Left colon (tissue), 2 donors: ENCODE results near the gene RICTOR. TPM values are rescaled to one million over a fixed set of nuclear protein-coding genes. Genes with fewer than 3 reads are reported as not detected.

Experiments
- ATAC-seq: fragments of 200-7000 bp; cut with Tn5 transposase; one replicate; pipeline ENCODE4 v1.9.1; 2020; ENCODE audit warnings: mild to moderate bottlenecking, moderate library complexity
- DNase-seq, 2 donors: peaks; one replicate each; pipeline ENCODE4 v3.0.0-alpha.2; 2020
- intact Hi-C, 2 donors: fragments of 100-400 bp; cut with DNase I in 1 of 2; cut with micrococcal nuclease in 1 of 2; formaldehyde crosslinking; loops; one replicate each; pipeline versions ENCODE4 v1.11.2 to v1.14.0; 2022; cut with DNase I, micrococcal nuclease
- total RNA-seq, 2 donors: library from RNA; stranded (reverse); fragmentation: NEBNext Ultra II Directional; extraction: Animal tissue kit (Norgen Biotek cat#: 25700); gene quantifications; one replicate each; pipeline ENCODE4 v1.2.1, GENCODE V29; 2021
- donor health status: DM: no; HTN: no; CAD: no.
- donor health status: DM: yes; HTN: yes; CAD: no.

RICTOR gene
- total RNA-seq, 2 donors from 2014 or later, result 22.6 to 31.0 TPM

GRCh38 chr5:38968665-38969064 is 105.5 kb downstream of the RICTOR start:
- no peak for ATAC-seq
- intact Hi-C loops, result no loop called here
- DNase-seq, result no peak

GRCh38 chr5:38961691-38962090 is 112.5 kb downstream of the RICTOR start:
- DNase-seq, result no peak
- ATAC-seq, result peak; percentile 50
- intact Hi-C loops, result no loop called here

GRCh38 chr5:38953426-38954012 is 120.7 kb downstream of the RICTOR start:
- DNase-seq (no peak), ATAC-seq (no peak)
- intact Hi-C loops, result no loop called here

DNA sequence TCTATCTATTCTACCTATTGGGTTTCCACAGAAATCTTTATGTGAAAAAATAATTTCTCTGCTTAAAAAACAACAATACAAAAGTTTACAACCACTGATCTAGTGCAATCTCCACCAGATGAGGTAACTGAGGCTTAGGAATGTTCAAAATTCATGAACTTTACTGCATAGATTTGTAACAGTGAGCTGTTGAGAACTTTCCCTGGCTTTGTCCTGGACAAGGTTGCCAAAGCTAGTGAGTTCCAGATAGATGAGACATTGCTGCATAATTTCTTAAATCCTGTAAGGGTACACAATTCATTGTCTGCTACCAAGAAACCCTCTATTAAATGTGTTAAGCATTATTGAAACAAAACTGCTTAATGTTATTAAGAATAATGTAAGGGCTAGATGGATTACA is 125.7 kb downstream of the RICTOR start:
- intact Hi-C loops, result no loop called here
- ATAC-seq, result no peak

DNA sequence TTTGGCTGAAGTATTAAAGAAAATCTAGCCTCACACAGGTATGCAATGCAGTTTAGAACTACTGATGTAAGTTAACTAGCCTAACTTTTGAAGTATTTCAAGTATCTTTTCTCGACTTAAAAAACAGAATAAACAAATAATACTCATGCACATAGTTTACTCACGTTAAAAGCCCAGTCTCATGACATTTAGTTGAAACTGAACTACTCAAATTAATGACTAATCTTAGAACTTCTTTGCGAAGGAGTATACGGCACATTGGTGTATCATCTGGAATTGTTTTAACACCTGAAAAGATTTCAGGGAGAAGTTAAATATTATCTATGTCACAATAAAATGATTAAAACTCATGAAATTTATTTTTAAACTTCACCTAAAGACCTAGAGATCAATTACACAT is 129.9 kb downstream of the RICTOR start:
- DNase-seq (no peak), ATAC-seq (no peak)
- intact Hi-C loops, result no loop called here

More for the DNA sequence above, 125.7 kb downstream of the RICTOR start:
- DNase-seq, result no peak

- no peak for DNase-seq
- ATAC-seq, result no peak
- intact Hi-C loops, result no loop called here
Observed at GRCh38 chr5:38941912-38942311, 132.3 kb downstream of the RICTOR start.

DNA sequence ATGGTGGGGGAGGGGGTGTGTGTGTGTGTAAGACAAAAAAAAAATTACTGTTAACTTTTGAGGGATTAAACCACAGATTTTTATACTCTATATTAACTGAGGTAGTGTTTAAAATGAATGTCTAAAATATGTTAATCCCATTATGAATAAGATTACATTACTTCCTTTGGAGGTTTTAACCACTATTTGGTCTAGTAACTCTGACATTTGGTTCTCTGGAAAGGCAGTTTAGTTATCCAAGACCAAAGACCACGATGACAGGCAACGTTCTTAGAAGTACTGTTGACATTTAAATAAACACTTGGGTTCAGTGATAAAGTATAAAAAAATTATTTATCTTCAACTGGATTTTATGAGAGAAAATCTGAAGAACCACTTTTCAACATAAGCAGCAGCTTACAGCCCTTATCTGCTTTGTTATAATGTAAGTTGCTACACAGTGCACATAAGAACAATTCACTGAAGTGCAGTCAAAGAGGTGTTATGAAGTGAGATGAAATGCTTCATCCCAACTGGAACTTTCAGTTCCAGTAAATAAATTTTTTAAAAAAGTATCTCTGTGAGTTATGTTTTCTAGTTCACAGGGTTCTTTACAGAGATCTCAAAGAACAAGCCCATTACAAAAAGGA is 133.9 kb downstream of the RICTOR start:
- intact Hi-C loops, result no loop called here
- DNase-seq (no peak), ATAC-seq (no peak)

- no peak for DNase-seq
- no peak for ATAC-seq
- intact Hi-C loops, result no loop called here
Observed at GRCh38 chr5:38938973-38939372, 135.2 kb downstream of the RICTOR start.

- intact Hi-C loops, result no loop called here
- no peak for DNase-seq
- no peak for ATAC-seq
Observed at GRCh38 chr5:38938424-38938823, 135.8 kb downstream of the RICTOR start.

DNA sequence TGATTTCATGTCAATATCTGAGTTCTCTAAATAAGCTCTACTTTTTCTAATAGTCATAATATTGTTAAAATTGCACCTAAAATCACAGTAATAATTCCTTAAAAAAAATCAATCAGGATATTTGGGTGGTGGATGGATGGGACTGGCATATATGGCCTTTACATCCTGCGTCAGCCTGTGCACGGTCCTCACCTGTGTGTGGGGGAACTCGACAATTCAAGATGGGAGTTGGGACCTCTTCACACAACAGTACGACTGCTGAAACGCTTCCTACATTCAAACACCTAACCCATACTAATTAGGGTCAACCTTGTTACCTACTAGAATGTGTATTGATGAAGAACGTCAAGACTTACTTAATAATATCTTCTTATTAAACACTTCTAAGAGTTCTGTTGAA is 137.9 kb downstream of the RICTOR start:
- ATAC-seq (no peak), DNase-seq (no peak)
- intact Hi-C loops, result no loop called here

GRCh38 chr5:38935437-38935836 is 138.8 kb downstream of the RICTOR start:
- DNase-seq (no peak), ATAC-seq (no peak)
- intact Hi-C loops, result no loop called here

GRCh38 chr5:38932854-38933408 is 141.3 kb downstream of the RICTOR start:
- DNase-seq (no peak), ATAC-seq (no peak)
- intact Hi-C loops, result no loop called here

DNA sequence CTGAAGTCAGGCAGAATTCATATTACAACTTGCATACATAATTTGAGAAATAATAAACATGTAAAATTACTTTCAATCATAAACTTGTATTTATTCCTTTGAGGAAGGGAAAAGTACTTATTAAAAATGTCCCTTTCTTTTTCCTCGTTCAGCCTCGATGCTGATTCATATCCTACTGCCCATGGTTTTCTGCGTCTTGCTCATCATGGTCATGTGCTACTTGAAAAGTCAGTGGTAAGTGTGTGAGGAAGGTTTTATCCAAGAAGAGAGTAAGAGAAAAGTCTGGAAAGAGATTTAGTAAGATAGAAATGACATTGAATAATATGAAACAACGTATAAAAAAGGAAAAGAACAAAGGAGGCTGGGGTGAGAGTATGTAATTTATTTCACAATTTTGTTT is 142.5 kb downstream of the RICTOR start:
- no peak for ATAC-seq
- intact Hi-C loops, result no loop called here
- DNase-seq, result no peak

DNA sequence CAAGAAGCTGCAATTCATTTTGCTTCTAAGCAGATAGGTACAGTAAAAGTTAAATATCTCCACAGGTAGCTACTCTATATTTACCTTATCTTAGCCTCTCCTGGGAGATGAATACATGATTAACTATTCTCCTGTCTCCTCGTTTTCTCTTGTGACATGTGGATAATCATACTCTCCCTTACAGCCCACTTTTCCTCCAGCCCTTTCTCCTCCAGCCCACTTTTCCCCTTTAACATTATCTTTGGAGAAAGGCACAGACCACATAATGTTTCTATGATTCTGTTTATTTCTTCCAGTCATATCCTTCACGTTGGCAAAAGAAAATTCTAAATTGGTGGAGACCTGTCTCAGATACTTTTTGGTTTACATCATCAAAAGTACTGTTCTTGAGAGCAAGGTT is 144.4 kb downstream of the RICTOR start:
- intact Hi-C loops, result no loop called here
- DNase-seq (no peak), ATAC-seq (no peak)

GRCh38 chr5:38927470-38927869 is 146.7 kb downstream of the RICTOR start:
- ATAC-seq, result no peak
- no peak for DNase-seq
- intact Hi-C loops, result no loop called here

DNA sequence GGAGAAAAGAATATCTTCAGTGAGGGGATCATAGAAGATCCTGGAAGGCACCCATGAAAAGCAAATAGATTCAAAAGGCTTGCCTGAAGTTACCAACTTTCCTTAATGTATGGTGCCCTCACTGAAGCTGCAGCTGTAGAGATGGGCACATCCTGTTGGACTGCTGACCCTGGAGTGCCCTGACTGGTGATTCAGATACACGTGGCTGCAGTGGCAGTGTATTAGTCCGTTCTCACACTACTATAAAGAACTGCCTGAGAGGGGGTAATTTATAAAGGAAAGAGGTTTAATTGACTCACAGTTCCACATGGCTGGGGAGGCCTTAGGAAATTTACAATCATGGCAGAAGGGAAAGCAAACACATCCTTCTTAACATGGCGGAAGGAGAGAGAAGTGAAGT is 148.1 kb downstream of the RICTOR start:
- DNase-seq, result no peak
- intact Hi-C loops, result no loop called here
- ATAC-seq, result no peak

GRCh38 chr5:38925154-38925925 is 148.9 kb downstream of the RICTOR start:
- intact Hi-C loops, result no loop called here
- DNase-seq (no peak), ATAC-seq (no peak)

DNA sequence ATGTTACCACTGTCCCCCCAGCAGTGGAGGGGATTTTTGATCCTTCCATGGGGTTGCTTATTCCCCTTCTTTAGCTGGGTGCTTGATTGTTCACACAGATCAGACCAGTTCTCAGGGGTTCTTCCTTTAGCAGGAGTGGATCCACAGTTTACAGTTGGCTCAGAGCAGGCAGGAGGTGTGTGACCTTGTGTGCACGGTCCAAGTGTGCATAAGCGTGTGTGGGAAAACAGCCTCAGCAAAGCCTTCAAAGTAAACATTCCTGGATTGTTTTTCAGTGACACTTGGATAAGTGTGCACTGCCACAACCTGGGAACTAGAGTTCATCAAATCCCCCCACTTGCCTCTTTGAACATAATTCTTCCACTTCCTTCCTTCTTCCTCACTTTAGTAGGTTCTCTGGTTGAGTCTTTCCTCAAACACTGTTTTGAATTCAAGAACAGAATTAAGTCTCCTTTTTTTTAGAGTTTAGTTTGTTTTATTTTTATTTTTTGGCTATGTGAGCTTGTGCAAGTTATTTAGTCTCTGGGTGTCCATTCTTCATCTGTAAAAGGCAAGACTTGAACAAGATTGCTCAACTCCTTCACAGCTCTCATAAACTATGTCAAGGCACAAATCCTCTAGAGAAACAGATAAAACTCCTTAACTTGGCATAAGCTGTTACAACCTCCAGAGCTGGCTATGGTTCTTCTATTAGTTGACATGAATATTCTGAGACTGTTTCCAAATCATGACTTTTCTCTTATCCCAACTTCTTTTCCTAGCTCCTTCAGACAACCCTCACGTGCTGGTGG is 150.3 kb downstream of the RICTOR start:
- no peak for DNase-seq
- intact Hi-C loops, result no loop called here
- no peak for ATAC-seq

DNA sequence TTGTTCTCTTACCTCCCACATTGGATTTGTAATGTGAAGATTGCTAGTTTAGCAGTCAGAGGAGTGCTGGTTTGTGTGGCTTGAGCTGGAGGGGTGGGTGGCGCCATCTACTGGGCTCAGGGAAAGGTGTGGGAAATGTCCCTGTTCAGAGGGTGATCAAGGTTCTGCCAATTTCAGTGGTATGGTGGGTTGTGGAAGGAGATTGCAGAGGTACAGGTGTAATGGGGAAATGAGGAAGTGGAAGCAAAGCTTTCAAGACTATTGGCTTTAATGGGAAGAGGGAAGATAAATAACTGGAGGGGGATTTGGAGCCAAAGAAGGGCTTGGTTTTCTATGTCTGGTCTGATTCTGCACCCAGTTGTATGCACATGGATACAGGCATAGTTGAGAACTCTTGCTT is 152.0 kb downstream of the RICTOR start:
- ATAC-seq, result peak; percentile 50
- intact Hi-C loops, result no loop called here
- DNase-seq, result peak in 1 of 2 donors; percentile 46
